CD4-positive, alpha-beta T cell (primary cell): Measurements from ENCODE around the gene PDS5A. TPM values are rescaled to one million over a fixed set of nuclear protein-coding genes. Genes with fewer than 3 reads are reported as not detected.

Experiments used
- ATAC-seq: fragments of 200-7000 bp; cut with Tn5 transposase; one replicate; pipeline ENCODE4 v1.10.0; 2022; ENCODE audit warnings: mild to moderate bottlenecking; ENCODE audit not compliant: poor library complexity
- CTCF ChIA-PET: fragments of 350-600 bp; sonication (Branson Sonifier 250); formaldehyde crosslinking; loops from one replicate; lab custom pipeline; 2021; ENCODE audit warnings: antibody characterized with exemption, inconsistent platforms; lab: Charles Lee
- POLR2A ChIA-PET: fragments of 350-600 bp; sonication (Branson Sonifier 250); formaldehyde crosslinking; loops from one replicate; lab custom pipeline; 2021; ENCODE audit warnings: antibody characterized with exemption, inconsistent platforms; lab: Charles Lee
- DNase-seq, 14 experiments: peaks; one replicate each; pipeline ENCODE4 v3.0.0-alpha.2; 2013 to 2020; ENCODE audit warnings: mixed read lengths in 2 of 14
- H3K27ac ChIP-seq, 2 donors: one replicate each; pipeline versions ENCODE4 v1.5.1 to v1.7.0; 2013; ENCODE audit warnings: low read length in 2 of 2, low read depth in 1 of 2, mild to moderate bottlenecking in 1 of 2
- H3K27me3 ChIP-seq, 2 experiments: 1 replicate in 1 of 2; 2 replicates in 1 of 2; pipeline versions ENCODE4 v1.6.1 to v1.7.0; 2013; ENCODE audit warnings: low read length in 2 of 2, control low read depth in 1 of 2, mild to moderate bottlenecking in 1 of 2, moderate library complexity in 1 of 2; ENCODE audit not compliant: insufficient read depth in 2 of 2, control insufficient read depth in 1 of 2
- H3K36me3 ChIP-seq: one replicate; pipeline ENCODE4 v1.6.1; 2013; ENCODE audit warnings: low read length, control low read depth; ENCODE audit not compliant: insufficient read depth
- H3K4me1 ChIP-seq: one replicate; pipeline ENCODE4 v1.6.1; 2013; ENCODE audit warnings: low read length, control low read depth; ENCODE audit not compliant: insufficient read depth
- H3K4me3 ChIP-seq: one replicate; pipeline ENCODE4 v1.5.1; 2013; ENCODE audit warnings: mild to moderate bottlenecking, low read length, moderate library complexity
- H3K9me3 ChIP-seq, 2 experiments: 1 replicate in 1 of 2; 2 replicates in 1 of 2; pipeline versions ENCODE4 v1.6.1 to v1.7.0; 2013; ENCODE audit warnings: low read length in 2 of 2, mild to moderate bottlenecking in 2 of 2, control low read depth in 1 of 2, moderate library complexity in 1 of 2; ENCODE audit not compliant: control insufficient read depth in 1 of 2, insufficient read depth in 1 of 2
- H3K27ac Mint-ChIP-seq: one replicate; pipeline ENCODE4 v1.8.0; 2020; ENCODE audit warnings: mixed read lengths
- H3K27me3 Mint-ChIP-seq: one replicate; pipeline ENCODE4 v1.8.0; 2021; ENCODE audit warnings: mixed read lengths
- H3K36me3 Mint-ChIP-seq: one replicate; pipeline ENCODE4 v1.8.0; 2021; ENCODE audit warnings: low read depth, mixed read lengths
- H3K4me1 Mint-ChIP-seq: one replicate; pipeline ENCODE4 v1.8.0; 2021; ENCODE audit warnings: low read depth, mixed read lengths
- H3K4me3 Mint-ChIP-seq: one replicate; pipeline ENCODE4 v1.8.0; 2020; ENCODE audit warnings: mild to moderate bottlenecking, mixed read lengths
- H3K9me3 Mint-ChIP-seq: one replicate; pipeline ENCODE4 v1.8.0; 2020; ENCODE audit warnings: mixed read lengths
- CTCF ChIP-seq: fragments of 200-600 bp; IDR thresholded peaks from one replicate; pipeline ENCODE4 v1.8.0; 2022; ENCODE audit warnings: antibody characterized with exemption, mild to moderate bottlenecking
- intact Hi-C, 2 experiments: fragments of 100-400 bp; cut with DNase I in 1 of 2; cut with micrococcal nuclease in 1 of 2; formaldehyde crosslinking; loops; one replicate each; pipeline versions ENCODE4 v1.15.1 to v1.9.0; 2023 to 2025; cut with DNase I, micrococcal nuclease
- total RNA-seq, 174 experiments: library from RNA in 2 of 174; stranded (reverse) in 2 of 174; gene quantifications; one replicate each; pipeline ENCODE4 v1.2.3 and lab custom pipeline; 2021 to 2026

The PDS5A gene
- total RNA-seq, 2 experiments from 2014 or later: 80.0 to 80.6 TPM

GRCh38 chr4:39976945-39977488 is 694 bp downstream of the PDS5A start:
- Histone ChIP-seq H3K36me3 (peaks cover 27% of the 10 kb centered on the region), H3K4me1 (peaks cover 36% of the 10 kb centered on the region), H3K27ac (peak overlapping the region; percentile 77 to 92), H3K9me3 (no peaks in the 10 kb centered on the region), H3K4me3 (peak overlapping the region; percentile 90), H3K27me3 (no peaks in the 10 kb centered on the region)
- Mint-ChIP-seq H3K36me3 (peaks cover 36% of the 10 kb centered on the region), H3K4me1 (peaks cover 34% of the 10 kb centered on the region), H3K27me3 (no peaks in the 10 kb centered on the region), H3K4me3 (peak overlapping the region; percentile 85), H3K9me3 (no peaks in the 10 kb centered on the region), H3K27ac (peak overlapping the region; percentile 79)
- no peak for TF ChIP-seq CTCF
- intact Hi-C loops: loop anchor here (1.0 to 5.0 kb wide), 9 partner anchors 80 to 625 kb away; partner anchors contain the start of genes N4BP2 (in 1 of the 2), RPL9 (in 1 of the 2), SMIM14 (in 1 of the 2) and UGDH (in 1 of the 2)
- CTCF ChIA-PET: interaction anchor here (0.6 to 2.2 kb wide), 5 partner anchors 12 to 518 kb away, joined by 3 to 6 read pairs (median 5); no protein-coding TSS in a partner anchor
- POLR2A ChIA-PET: interaction anchor here (0.6 to 1.0 kb wide), 3 partner anchors 14 to 279 kb away, joined by 3 read pairs; partner anchors contain the start of gene UBE2K
- DNase-seq: peak in 11 of 14 experiments; percentile 3 to 70 (median 41)
- peak; percentile 9 for ATAC-seq

GRCh38 chr4:39976141-39976944 is 1.4 kb downstream of the PDS5A start:
- H3K27me3 ChIP-seq: no peaks in the 10 kb centered on the region
- intact Hi-C loops: loop anchor here (1.0 to 5.0 kb wide), 7 partner anchors 79 to 624 kb away; partner anchors contain the start of genes N4BP2 (in 1 of the 2), SMIM14 (in 1 of the 2) and UGDH (in 1 of the 2)
- Mint-ChIP-seq H3K36me3 (peaks cover 38% of the 10 kb centered on the region), H3K9me3 (no peaks in the 10 kb centered on the region), H3K27ac (peak overlapping the region; percentile 79), H3K4me1 (peaks cover 35% of the 10 kb centered on the region), H3K4me3 (peak overlapping the region; percentile 85), H3K27me3 (no peaks in the 10 kb centered on the region)
- H3K4me1 ChIP-seq: peaks cover 39% of the 10 kb centered on the region
- H3K27ac ChIP-seq: peak overlapping the region; percentile 77 to 92
- TF ChIP-seq CTCF: peak; percentile 92
- peak overlapping the region; percentile 90 for H3K4me3 ChIP-seq
- POLR2A ChIA-PET: interaction anchor here (0.6 to 1.0 kb wide), 4 partner anchors 14 to 279 kb away, joined by 3 to 5 read pairs (median 3); partner anchors contain the start of gene UBE2K
- ATAC-seq (peak; percentile 16), DNase-seq (peak; percentile 45 to 86 (median 56))
- CTCF ChIA-PET: interaction anchor here (0.6 to 2.2 kb wide), 5 partner anchors 15 to 517 kb away, joined by 3 to 6 read pairs (median 3); no protein-coding TSS in a partner anchor
- peaks cover 29% of the 10 kb centered on the region for H3K36me3 ChIP-seq
- H3K9me3 ChIP-seq: no peaks in the 10 kb centered on the region

GRCh38 chr4:39975488-39976089 is 2.1 kb downstream of the PDS5A start:
- POLR2A ChIA-PET: interaction anchor here (0.9 kb wide), 1 partner anchor 277 kb away, joined by 5 read pairs; the partner anchor contains the start of gene UBE2K
- H3K9me3 Mint-ChIP-seq: no peaks in the 10 kb centered on the region

More at GRCh38 chr4:39975488-39976089, 2.1 kb downstream of the PDS5A start:
- ATAC-seq: no peak
- peak overlapping the region; percentile 79 for H3K27ac Mint-ChIP-seq
- peaks cover 45% of the 10 kb centered on the region for H3K36me3 Mint-ChIP-seq
- CTCF ChIA-PET: interaction anchor here (0.6 to 1.6 kb wide), 3 partner anchors 14 to 506 kb away, joined by 3 read pairs; no protein-coding TSS in a partner anchor
- H3K9me3 ChIP-seq: no peaks in the 10 kb centered on the region
- peaks cover 42% of the 10 kb centered on the region for H3K4me1 Mint-ChIP-seq
- H3K36me3 ChIP-seq: peaks cover 36% of the 10 kb centered on the region
- H3K4me3 Mint-ChIP-seq: peak overlapping the region; percentile 85
- no peak for DNase-seq
- H3K27me3 ChIP-seq: no peaks in the 10 kb centered on the region
- no peak overlapping the region for H3K4me3 ChIP-seq
- no peak overlapping the region for H3K27ac ChIP-seq
- intact Hi-C loops: loop anchor here (1.0 to 5.0 kb wide), 7 partner anchors 78 to 623 kb away; partner anchors contain the start of genes N4BP2 (in 1 of the 2), SMIM14 (in 1 of the 2) and UGDH (in 1 of the 2)
- TF ChIP-seq CTCF: no peak
- no peaks in the 10 kb centered on the region for H3K27me3 Mint-ChIP-seq
- peaks cover 46% of the 10 kb centered on the region for H3K4me1 ChIP-seq
